IPS-18a (cell line): ENCODE measurements around the gene TNFRSF19.

Experiments used
- H3K27ac ChIP-seq: one replicate; pipeline ENCODE4 v1.5.1; 2013; ENCODE audit warnings: low read length
- H3K27me3 ChIP-seq: one replicate; pipeline ENCODE4 v1.6.1; 2013; ENCODE audit warnings: mild to moderate bottlenecking, low read length; ENCODE audit not compliant: control insufficient read depth, insufficient read depth
- H3K36me3 ChIP-seq: one replicate; pipeline ENCODE4 v1.6.1; 2013; ENCODE audit warnings: low read depth, low read length; ENCODE audit not compliant: control insufficient read depth
- H3K4me1 ChIP-seq: one replicate; pipeline ENCODE4 v1.6.1; 2013; ENCODE audit warnings: low read depth, low read length; ENCODE audit not compliant: control insufficient read depth
- H3K4me3 ChIP-seq: one replicate; pipeline ENCODE4 v1.5.1; 2013; ENCODE audit warnings: low read length
- H3K9ac ChIP-seq: one replicate; pipeline ENCODE4 v1.6.1; 2013; ENCODE audit warnings: mild to moderate bottlenecking, low read length, moderate library complexity
- H3K9me3 ChIP-seq: one replicate; pipeline ENCODE4 v1.6.1; 2013; ENCODE audit warnings: low read depth, low read length; ENCODE audit not compliant: control insufficient read depth

The TNFRSF19 gene

DNA sequence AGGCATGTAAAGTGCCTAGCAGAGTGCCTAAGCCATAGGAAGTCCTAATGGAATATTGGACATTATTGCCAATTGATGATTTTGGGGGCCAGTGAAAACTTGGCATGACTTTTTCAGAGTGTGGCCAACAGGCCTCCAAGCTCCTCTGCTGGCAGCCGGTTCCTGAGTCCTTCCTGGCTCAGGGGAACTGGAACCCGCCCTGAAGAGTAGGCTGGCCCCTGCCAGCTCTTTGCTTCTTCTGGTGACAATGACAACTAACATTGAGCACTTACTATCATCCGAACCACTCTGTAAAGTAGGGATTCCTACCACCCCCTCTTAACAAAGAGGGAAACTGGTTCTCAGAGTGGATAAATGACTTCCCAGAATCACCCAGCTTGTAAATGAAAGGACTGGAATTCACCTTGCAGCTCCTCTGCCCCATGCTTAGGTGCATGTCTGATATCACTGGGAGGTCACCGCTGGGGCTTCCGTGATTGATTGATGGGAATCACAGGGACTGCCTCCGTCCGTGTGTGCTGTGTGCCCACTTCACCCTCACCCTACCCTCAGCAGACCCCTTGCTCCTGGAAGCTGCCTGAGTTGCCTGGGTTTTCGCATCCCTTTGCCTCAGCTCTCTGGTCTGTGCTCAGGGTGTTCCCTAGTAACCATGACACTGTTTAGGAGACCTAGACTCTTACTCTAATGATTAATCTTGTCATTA lies 50.6 kb downstream of the TNFRSF19 start:
- Histone ChIP-seq H3K27me3 (no peaks in the 10 kb centered on the region), H3K36me3 (no peaks in the 10 kb centered on the region), H3K9me3 (no peaks in the 10 kb centered on the region), H3K4me3 (no peak overlapping the region), H3K9ac (no peak overlapping the region), H3K27ac (no peak overlapping the region), H3K4me1 (peaks cover 5% of the 10 kb centered on the region)

DNA sequence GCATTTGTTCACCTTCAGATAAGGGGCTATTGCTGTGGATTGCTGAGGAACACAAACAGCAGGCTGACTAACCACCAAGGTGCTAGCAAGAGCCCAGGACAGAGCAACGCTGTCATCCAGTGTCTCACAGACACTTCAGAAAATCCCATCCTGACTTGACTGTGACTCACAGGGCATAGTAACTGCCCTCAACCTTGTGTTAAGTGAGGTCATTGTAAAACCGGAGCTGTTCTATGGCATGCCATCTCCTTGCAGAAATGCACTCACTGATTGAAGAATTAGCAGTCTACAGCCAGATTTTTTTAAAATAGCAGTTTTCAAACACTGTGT lies 51.1 kb downstream of the TNFRSF19 start:
- Histone ChIP-seq H3K9me3 (no peaks in the 10 kb centered on the region), H3K27ac (no peak overlapping the region)

GRCh38 chr13:23622985-23623384 lies 52.8 kb downstream of the TNFRSF19 start:
- no peaks in the 10 kb centered on the region for H3K36me3 ChIP-seq
- no peak overlapping the region for H3K27ac ChIP-seq
- H3K9me3 ChIP-seq, result no peaks in the 10 kb centered on the region
- no peak overlapping the region for H3K4me3 ChIP-seq
- H3K4me1 ChIP-seq, result peaks cover 11% of the 10 kb centered on the region
- H3K9ac ChIP-seq, result no peak overlapping the region
- no peaks in the 10 kb centered on the region for H3K27me3 ChIP-seq

More for the DNA sequence above, 51.1 kb downstream of the TNFRSF19 start:
- Histone ChIP-seq H3K4me3 (no peak overlapping the region), H3K4me1 (no peaks in the 10 kb centered on the region), H3K36me3 (no peaks in the 10 kb centered on the region), H3K9ac (no peak overlapping the region), H3K27me3 (no peaks in the 10 kb centered on the region)

GRCh38 chr13:23623394-23623793 lies 53.2 kb downstream of the TNFRSF19 start:
- Histone ChIP-seq H3K9me3 (no peaks in the 10 kb centered on the region), H3K4me1 (peaks cover 11% of the 10 kb centered on the region), H3K4me3 (no peak overlapping the region), H3K9ac (no peak overlapping the region), H3K27ac (no peak overlapping the region), H3K27me3 (no peaks in the 10 kb centered on the region), H3K36me3 (no peaks in the 10 kb centered on the region)

DNA sequence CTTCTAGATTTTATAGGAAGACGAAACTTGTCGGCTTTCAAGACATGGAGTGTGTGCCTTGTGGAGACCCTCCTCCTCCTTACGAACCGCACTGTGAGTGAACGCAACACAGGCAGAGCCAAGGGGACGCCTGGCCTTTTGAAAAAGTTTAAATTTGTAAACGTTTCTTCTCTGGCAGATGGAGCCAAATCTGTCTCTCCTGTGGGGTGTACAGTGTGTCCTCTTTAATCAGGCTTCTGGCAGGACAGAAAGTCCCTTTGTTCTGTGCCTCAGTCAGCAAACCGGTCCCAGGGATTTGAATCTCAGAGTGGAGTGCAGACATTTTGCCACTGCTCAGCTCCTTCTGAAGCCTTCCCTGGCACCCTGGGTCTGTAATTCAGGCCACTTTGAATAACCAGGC lies 56.5 kb downstream of the TNFRSF19 start:
- H3K27me3 ChIP-seq, result no peaks in the 10 kb centered on the region
- no peaks in the 10 kb centered on the region for H3K9me3 ChIP-seq
- H3K4me1 ChIP-seq, result peaks cover 27% of the 10 kb centered on the region
- no peak overlapping the region for H3K27ac ChIP-seq
- no peak overlapping the region for H3K9ac ChIP-seq
- no peaks in the 10 kb centered on the region for H3K36me3 ChIP-seq
- H3K4me3 ChIP-seq, result no peak overlapping the region

GRCh38 chr13:23627410-23627809 lies 57.2 kb downstream of the TNFRSF19 start:
- no peaks in the 10 kb centered on the region for H3K9me3 ChIP-seq

GRCh38 chr13:23628250-23628649 lies 58.0 kb downstream of the TNFRSF19 start:
- Histone ChIP-seq H3K4me1 (peaks cover 41% of the 10 kb centered on the region), H3K27me3 (no peaks in the 10 kb centered on the region), H3K9me3 (no peaks in the 10 kb centered on the region), H3K27ac (no peak overlapping the region), H3K4me3 (no peak overlapping the region), H3K9ac (no peak overlapping the region), H3K36me3 (no peaks in the 10 kb centered on the region)

More at GRCh38 chr13:23627410-23627809, 57.2 kb downstream of the TNFRSF19 start:
- Histone ChIP-seq H3K27ac (no peak overlapping the region), H3K36me3 (no peaks in the 10 kb centered on the region), H3K4me1 (peaks cover 34% of the 10 kb centered on the region), H3K27me3 (no peaks in the 10 kb centered on the region), H3K9ac (no peak overlapping the region), H3K4me3 (no peak overlapping the region)

- no peak overlapping the region for H3K4me3 ChIP-seq
- H3K27ac ChIP-seq, result no peak overlapping the region
- H3K4me1 ChIP-seq, result peaks cover 45% of the 10 kb centered on the region
- H3K9me3 ChIP-seq, result no peaks in the 10 kb centered on the region
- no peaks in the 10 kb centered on the region for H3K36me3 ChIP-seq
- no peaks in the 10 kb centered on the region for H3K27me3 ChIP-seq
- no peak overlapping the region for H3K9ac ChIP-seq
These were observed 58.8 kb downstream of the TNFRSF19 start for GRCh38 chr13:23628765-23629565.

- Histone ChIP-seq H3K4me1 (peaks cover 53% of the 10 kb centered on the region), H3K9me3 (no peaks in the 10 kb centered on the region), H3K4me3 (no peak overlapping the region), H3K27ac (no peak overlapping the region), H3K27me3 (no peaks in the 10 kb centered on the region), H3K36me3 (no peaks in the 10 kb centered on the region), H3K9ac (no peak overlapping the region)
These were observed 59.5 kb downstream of the TNFRSF19 start for GRCh38 chr13:23629566-23630272.

DNA sequence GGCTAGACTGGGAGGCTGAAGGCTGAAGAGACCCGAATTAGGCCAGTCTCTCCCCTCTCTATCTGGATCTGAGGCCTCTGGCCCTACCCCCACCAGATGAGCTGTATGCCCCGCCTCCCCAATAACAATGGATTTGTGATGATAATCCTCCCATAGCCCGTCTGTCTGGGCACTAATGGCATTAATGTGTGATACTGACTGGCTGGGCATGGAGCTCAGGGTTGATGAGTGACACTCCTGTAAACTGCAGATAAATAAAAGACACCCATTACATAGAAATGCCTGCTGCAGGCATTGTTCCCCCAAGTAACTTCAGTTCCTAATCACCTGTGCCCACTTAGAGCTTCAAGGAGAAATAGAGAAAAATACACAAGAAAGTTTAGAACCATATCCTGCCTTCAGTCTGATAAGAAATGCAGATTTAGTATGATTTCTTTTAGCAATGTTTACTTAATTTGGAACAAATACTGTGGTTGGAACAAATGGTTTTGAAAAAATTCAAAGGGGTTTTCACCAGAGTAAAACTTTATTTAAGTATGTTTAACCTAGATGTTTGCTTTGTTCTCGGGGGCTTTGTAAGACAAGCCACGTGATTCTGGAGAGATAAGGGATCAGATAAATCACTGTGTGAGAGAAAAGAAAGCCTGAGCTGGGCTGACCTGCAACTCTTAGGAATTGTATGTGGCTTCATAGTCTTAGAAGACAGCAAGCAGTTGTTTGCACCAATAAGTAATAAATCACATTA lies 60.3 kb downstream of the TNFRSF19 start:
- H3K27ac ChIP-seq, result no peak overlapping the region
- H3K36me3 ChIP-seq, result no peaks in the 10 kb centered on the region
- no peaks in the 10 kb centered on the region for H3K9me3 ChIP-seq
- peaks cover 54% of the 10 kb centered on the region for H3K4me1 ChIP-seq
- no peak overlapping the region for H3K4me3 ChIP-seq
- no peak overlapping the region for H3K9ac ChIP-seq
- H3K27me3 ChIP-seq, result no peaks in the 10 kb centered on the region
